Effector memory CD4-positive, alpha-beta T cell (primary cell): ENCODE data around the gene PHF13.

Source experiments
- DNase-seq, 3 donors: peaks; one replicate each; pipeline ENCODE4 v3.0.0-alpha.2; 2020
- H3K27ac ChIP-seq: 2 replicates; pipeline ENCODE4 v1.7.0; 2013; ENCODE audit warnings: mild to moderate bottlenecking, low read length, moderate library complexity; ENCODE audit not compliant: insufficient read depth, poor library complexity, severe bottlenecking
- H3K27me3 ChIP-seq: replicated peaks from 2 replicates; pipeline ENCODE4 v1.7.0; 2013; ENCODE audit warnings: mild to moderate bottlenecking, low read length; ENCODE audit not compliant: insufficient read depth, control insufficient read depth, poor library complexity, severe bottlenecking
- H3K36me3 ChIP-seq: 2 replicates; pipeline ENCODE4 v1.7.0; 2013; ENCODE audit warnings: mild to moderate bottlenecking, low read length, moderate library complexity; ENCODE audit not compliant: control insufficient read depth, insufficient read depth
- H3K4me1 ChIP-seq: 2 replicates; pipeline ENCODE4 v1.7.0; 2013; ENCODE audit warnings: low read length, mild to moderate bottlenecking; ENCODE audit not compliant: control insufficient read depth, insufficient read depth, poor library complexity, severe bottlenecking
- H3K4me3 ChIP-seq: 2 replicates; pipeline ENCODE4 v1.7.0; 2013; ENCODE audit warnings: low read length, low read depth, mild to moderate bottlenecking; ENCODE audit not compliant: insufficient read depth, poor library complexity, severe bottlenecking
- H3K9me3 ChIP-seq: 2 replicates; pipeline ENCODE4 v1.7.0; 2013; ENCODE audit warnings: mild to moderate bottlenecking, low read length, moderate library complexity; ENCODE audit not compliant: control insufficient read depth

PHF13 gene

GRCh38 chr1:6621429-6622391 lies 8.2 kb downstream of the PHF13 start:
- Histone ChIP-seq H3K27ac (no peak overlapping the region), H3K27me3 (no peaks in the 10 kb centered on the region), H3K4me3 (no peak overlapping the region), H3K9me3 (no peaks in the 10 kb centered on the region), H3K36me3 (peaks cover 15% of the 10 kb centered on the region), H3K4me1 (peaks cover 10% of the 10 kb centered on the region)
- DNase-seq: no peak

DNA sequence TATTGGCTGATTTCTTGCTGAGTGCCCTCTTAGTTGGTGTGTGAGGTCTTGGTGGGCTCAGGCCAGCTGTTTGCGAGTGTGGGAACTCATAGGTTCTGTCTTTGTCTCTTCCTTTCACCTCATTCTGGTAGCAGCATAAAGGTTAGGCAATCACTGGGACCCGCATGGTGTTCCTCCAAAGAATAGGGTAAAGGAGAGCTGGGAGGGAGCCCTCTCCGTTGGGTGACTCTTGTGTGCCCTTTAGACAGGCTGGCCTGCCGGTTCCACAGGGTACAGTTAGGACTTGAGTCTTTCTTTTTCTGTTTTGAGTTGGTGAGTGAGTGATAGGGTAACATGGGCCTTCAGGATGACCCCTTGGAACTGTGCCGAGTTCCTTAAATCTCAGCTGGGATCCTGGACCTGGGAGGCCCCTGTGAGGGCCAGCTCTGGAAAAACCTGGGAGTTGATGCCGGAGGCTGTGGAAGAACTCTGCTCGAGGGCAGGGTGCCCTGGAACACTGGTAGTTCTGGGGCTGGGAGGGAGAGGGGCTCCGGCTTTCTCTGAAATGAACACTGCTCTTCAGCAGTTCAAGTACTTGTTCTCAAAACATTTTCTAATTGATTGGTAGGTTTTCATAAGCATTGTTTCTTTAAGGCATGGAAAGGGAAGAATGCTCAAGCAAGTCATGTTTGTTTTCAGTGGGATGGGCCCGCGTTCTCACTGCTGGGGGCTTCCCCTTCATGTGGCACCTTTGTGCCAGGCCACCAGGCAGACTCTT lies 9.0 kb downstream of the PHF13 start:
- Histone ChIP-seq H3K9me3 (no peaks in the 10 kb centered on the region), H3K36me3 (peaks cover 15% of the 10 kb centered on the region), H3K4me1 (peaks cover 14% of the 10 kb centered on the region), H3K27ac (no peak overlapping the region), H3K27me3 (no peaks in the 10 kb centered on the region), H3K4me3 (no peak overlapping the region)
- no peak for DNase-seq

- H3K36me3 ChIP-seq: peaks cover 15% of the 10 kb centered on the region
- H3K4me3 ChIP-seq: no peak overlapping the region
- peaks cover 14% of the 10 kb centered on the region for H3K4me1 ChIP-seq
- H3K27me3 ChIP-seq: no peaks in the 10 kb centered on the region
- H3K27ac ChIP-seq: no peak overlapping the region
- DNase-seq: no peak
- H3K9me3 ChIP-seq: no peaks in the 10 kb centered on the region
These were observed 9.9 kb downstream of the PHF13 start for GRCh38 chr1:6623269-6623965.

DNA sequence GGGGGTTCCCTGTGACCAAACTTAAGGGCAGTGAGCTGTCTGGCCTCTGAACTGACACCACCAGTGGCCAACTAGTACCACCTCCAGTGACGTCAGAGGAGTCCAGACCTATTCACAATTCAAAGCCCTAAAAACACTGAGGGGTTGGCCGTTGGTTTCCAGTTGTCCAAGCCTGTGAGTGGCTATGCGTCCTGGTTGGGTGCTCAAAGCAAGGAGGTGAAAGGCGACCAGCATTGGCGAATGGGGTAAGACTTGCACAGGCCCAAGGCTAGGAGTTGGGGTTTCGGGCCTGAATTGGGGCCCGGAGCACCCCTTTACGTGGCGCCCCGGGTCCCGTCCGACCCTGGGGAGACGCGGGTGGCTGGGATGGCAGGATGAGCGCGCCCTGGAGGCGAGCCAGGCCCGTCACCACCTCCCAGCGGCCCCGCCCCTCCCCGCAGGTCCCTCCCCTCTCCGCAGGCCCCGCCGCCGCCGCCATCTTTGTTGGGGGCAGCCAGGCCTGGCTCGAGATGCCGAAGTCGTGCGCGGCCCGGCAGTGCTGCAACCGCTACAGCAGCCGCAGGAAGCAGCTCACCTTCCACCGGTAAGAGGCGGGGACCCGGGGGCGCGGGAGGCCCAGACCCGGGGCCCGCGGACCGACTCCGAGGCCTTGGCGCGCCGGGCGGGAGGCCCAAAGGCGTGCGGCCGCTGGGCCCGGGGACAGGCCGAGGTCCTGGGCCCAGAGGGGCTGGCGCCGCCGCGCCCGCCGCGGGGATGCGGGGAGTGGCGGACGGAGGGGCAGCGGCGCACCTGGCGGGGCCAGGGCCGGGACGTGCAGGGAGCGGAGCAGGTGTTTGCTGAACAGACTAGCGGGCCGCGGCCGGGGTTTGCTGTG lies 11.4 kb downstream of the PHF13 start, which contains the start of gene THAP3:
Gene THAP3 (plus strand): TSS at position 159 of the 874 bp plus-strand sequence. CDS start 351 bp downstream, at position 510.
- Histone ChIP-seq H3K4me1 (peaks cover 14% of the 10 kb centered on the region), H3K36me3 (peaks cover 19% of the 10 kb centered on the region), H3K27ac (peak within 1 kb of the TSS; percentile 59), H3K4me3 (peak within 1 kb of the TSS; percentile 65), H3K27me3 (no peaks in the 10 kb centered on the region), H3K9me3 (no peaks in the 10 kb centered on the region)
- peak; percentile 84 to 85 (median 85) for DNase-seq

- H3K27ac ChIP-seq: peak overlapping the region; percentile 49
- no peaks in the 10 kb centered on the region for H3K9me3 ChIP-seq
- DNase-seq: no peak
- H3K27me3 ChIP-seq: no peaks in the 10 kb centered on the region
- peaks cover 14% of the 10 kb centered on the region for H3K4me1 ChIP-seq
- peaks cover 23% of the 10 kb centered on the region for H3K36me3 ChIP-seq
- H3K4me3 ChIP-seq: peak overlapping the region; percentile 65
These were observed 12.1 kb downstream of the PHF13 start for GRCh38 chr1:6625584-6626149.

DNA sequence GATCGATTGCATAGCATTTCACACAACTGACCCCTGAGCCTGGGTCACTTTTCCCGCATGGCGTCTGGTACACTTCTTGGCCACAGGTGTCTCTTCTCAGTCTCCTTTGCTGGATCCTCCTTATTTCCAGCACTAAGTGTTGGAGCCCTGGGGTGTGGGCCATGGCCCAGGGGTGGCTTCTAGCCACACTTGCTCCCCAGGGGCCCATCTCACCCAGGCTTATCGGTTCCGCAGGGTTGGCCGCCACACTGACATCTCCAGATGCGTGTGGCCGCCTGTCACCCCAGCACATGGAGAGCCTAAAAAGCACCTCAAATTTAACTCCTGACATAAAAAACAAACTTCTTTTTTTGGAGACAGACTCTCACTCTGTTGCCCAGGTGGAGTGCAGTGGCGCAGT lies 13.5 kb downstream of the PHF13 start:
- Histone ChIP-seq H3K4me1 (peaks cover 14% of the 10 kb centered on the region), H3K36me3 (peaks cover 15% of the 10 kb centered on the region), H3K27ac (no peak overlapping the region), H3K27me3 (no peaks in the 10 kb centered on the region), H3K4me3 (no peak overlapping the region), H3K9me3 (no peaks in the 10 kb centered on the region)
- no peak for DNase-seq

DNA sequence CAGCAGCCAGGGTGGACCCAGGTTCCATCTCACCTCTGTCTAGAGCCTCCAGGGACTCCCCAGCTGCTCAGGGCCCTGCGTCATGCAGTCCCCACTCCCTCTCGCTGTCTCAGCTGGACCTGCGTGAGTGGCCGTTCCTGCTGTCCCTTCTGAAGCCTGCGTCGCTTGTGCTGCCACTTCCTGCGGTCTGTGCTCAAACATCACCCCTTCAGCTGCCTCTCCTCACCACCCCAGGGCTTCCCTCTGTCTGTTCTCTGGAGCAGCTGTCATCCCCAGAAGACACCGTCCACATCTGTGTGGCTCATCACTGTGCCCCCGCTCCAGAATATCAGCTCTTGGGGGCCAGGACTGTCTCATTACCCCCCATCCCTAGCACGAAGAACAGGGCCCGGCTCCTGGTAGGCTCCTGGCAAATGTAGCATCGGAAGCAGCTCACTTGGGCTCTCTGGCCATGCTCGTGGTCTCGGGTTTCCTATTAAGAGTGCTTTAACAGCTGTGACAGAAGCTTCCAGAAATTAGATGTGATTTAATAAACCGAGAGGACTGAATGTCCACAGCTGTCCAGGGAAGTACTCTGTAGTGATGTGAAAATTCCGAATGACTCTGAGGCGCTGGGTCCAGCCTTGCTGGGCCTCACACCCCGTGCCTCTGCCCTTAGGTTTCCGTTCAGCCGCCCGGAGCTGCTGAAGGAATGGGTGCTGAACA lies 14.5 kb downstream of the PHF13 start:
- Histone ChIP-seq H3K36me3 (peaks cover 23% of the 10 kb centered on the region), H3K4me3 (no peak overlapping the region), H3K9me3 (no peaks in the 10 kb centered on the region), H3K4me1 (peaks cover 14% of the 10 kb centered on the region), H3K27me3 (no peaks in the 10 kb centered on the region), H3K27ac (no peak overlapping the region)
- DNase-seq: no peak

DNA sequence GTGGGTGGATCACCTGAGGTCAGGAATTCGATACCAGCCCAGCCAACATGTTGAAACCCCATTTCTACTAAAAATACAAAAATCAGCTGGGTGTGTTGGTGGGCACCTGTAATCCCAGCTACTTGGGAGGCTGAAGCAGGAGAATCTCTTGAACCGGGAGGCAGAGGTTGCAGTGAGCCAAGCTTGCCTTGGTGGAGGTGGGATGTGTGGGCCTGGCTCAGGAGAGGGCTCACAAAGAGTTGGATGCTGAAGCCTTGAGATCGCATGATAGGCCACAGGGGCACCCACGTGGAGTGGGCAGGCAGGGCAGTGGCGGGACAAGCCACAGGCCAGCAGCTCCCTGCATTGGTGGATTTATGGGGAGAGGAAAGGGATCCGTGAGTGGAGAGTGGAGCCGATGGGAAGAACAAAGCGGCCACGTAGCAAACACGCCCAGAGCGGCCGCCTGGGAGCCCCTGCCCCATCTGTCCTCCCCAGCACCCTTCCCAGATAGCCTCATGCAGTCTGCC lies 15.5 kb downstream of the PHF13 start:
- H3K4me1 ChIP-seq: peaks cover 14% of the 10 kb centered on the region
- H3K9me3 ChIP-seq: no peaks in the 10 kb centered on the region
- peaks cover 34% of the 10 kb centered on the region for H3K36me3 ChIP-seq
- no peak for DNase-seq
- no peak overlapping the region for H3K4me3 ChIP-seq
- no peaks in the 10 kb centered on the region for H3K27me3 ChIP-seq
- H3K27ac ChIP-seq: no peak overlapping the region
